ENCODE results near the gene TBX4.

GRCh38 chr17:61492759-61493526 lies 40.7 kb downstream of the TBX4 start:
- no peak for TF ChIP-seq EZH2phosphoT487 (IDR thresholded peaks at IDR 0.05; ENCODE audit: insufficient read depth, low read depth)
- TF ChIP-seq EZH2 (IDR thresholded peaks at IDR 0.05; ENCODE audit: insufficient read depth, poor library complexity, severe bottlenecking): no peak
